Duodenal mucosa (tissue), 2 donors: ENCODE measurements around the gene PCDHA10.
A peak's percentile ranks its signal among the peaks of the same experiment; 100 is the strongest.
"Not testable (repeated sequence)": the region's sequence is repeated elsewhere in the genome, so short reads cannot be mapped to it uniquely, and the experiment has no call there.

ENCODE experiments used
- H3K27ac ChIP-seq: one replicate; pipeline ENCODE4 v1.7.0; 2013; ENCODE audit warnings: low read depth, low read length
- H3K27me3 ChIP-seq, 2 donors: one replicate each; pipeline ENCODE4 v1.7.0; 2013; ENCODE audit warnings: low read length in 2 of 2, control low read depth in 1 of 2; ENCODE audit not compliant: insufficient read depth in 2 of 2, control insufficient read depth in 1 of 2
- H3K36me3 ChIP-seq, 2 donors: one replicate each; pipeline ENCODE4 v1.7.0; 2013; ENCODE audit warnings: low read length in 2 of 2, control low read depth in 1 of 2; ENCODE audit not compliant: insufficient read depth in 2 of 2, control insufficient read depth in 1 of 2
- H3K4me1 ChIP-seq, 2 donors: one replicate each; pipeline ENCODE4 v1.7.0; 2013; ENCODE audit warnings: low read length in 2 of 2, control low read depth in 1 of 2; ENCODE audit not compliant: insufficient read depth in 2 of 2, control insufficient read depth in 1 of 2
- H3K4me3 ChIP-seq, 2 donors: one replicate each; pipeline ENCODE4 v1.7.0; 2013; ENCODE audit warnings: low read length in 2 of 2, low read depth in 1 of 2
- H3K9ac ChIP-seq, 2 donors: one replicate each; pipeline ENCODE4 v1.7.0; 2013; ENCODE audit warnings: low read length in 2 of 2, low read depth in 1 of 2
- H3K9me3 ChIP-seq, 2 donors: one replicate each; pipeline ENCODE4 v1.7.0; 2013; ENCODE audit warnings: low read length in 2 of 2, control low read depth in 1 of 2; ENCODE audit not compliant: control insufficient read depth in 1 of 2

The PCDHA10 gene

DNA sequence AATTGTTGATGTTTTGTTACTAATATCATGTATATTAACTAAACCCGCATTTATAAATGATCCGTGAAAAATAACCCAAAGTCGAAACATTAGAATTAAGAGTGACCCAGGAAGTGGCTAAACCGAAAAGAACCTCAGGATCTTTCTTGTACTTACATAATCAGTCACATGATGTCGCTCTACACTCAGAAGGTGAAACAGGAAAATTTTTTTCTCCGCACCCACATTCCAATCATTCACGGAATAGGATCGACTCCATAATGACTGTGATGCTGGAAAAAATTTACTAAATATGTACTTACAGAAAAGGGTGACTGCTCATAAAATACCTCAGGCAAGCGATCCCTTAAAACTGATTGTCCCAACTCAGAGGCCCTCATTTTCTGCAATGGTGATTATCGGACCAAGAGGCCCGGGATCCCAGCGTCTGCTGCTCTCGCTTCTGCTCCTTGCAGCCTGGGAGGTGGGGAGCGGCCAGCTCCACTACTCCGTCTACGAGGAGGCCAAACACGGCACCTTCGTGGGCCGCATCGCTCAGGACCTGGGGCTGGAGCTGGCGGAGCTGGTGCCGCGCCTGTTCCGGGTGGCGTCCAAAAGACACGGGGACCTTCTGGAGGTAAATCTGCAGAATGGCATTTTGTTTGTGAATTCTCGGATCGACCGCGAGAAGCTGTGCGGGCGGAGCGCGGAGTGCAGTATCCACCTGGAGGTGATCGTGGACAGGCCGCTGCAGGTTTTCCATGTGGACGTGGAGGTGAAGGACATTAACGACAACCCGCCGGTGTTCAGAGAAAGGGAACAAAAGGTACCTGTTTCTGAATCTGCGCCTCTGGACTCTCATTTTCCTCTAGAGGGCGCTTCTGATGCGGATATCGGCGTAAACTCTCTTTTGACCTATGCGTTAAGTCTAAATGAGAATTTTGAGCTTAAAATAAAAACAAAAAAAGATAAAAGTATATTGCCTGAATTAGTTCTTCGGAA is 19.7 kb downstream of the PCDHA10 start, which contains the start of gene PCDHA12:
Gene PCDHA12 (plus strand): TSS at position 224 of the 981 bp plus-strand sequence. CDS start 165 bp downstream, at position 389.
- H3K27me3 ChIP-seq: no peaks in the 10 kb centered on the region
- H3K9ac ChIP-seq: no peak within 1 kb of the TSS
- H3K4me3 ChIP-seq: no peak within 1 kb of the TSS
- H3K36me3 ChIP-seq: no peaks in the 10 kb centered on the region
- no peak within 1 kb of the TSS for H3K27ac ChIP-seq
- no peaks in the 10 kb centered on the region for H3K4me1 ChIP-seq
- peaks cover 8 to 19% of the 10 kb centered on the region in 2 donors for H3K9me3 ChIP-seq

- not testable (repeated sequence) for H3K9ac ChIP-seq, H3K4me3 ChIP-seq, H3K27me3 ChIP-seq, H3K4me1 ChIP-seq, H3K36me3 ChIP-seq, H3K27ac ChIP-seq
- H3K9me3 ChIP-seq: peaks cover 8 to 17% of the 10 kb centered on the region in 2 donors
Measured at GRCh38 chr5:140876541-140877261, 21.0 kb downstream of the PCDHA10 start.

GRCh38 chr5:140877262-140877581 is 21.5 kb downstream of the PCDHA10 start:
- H3K4me1 ChIP-seq: no peaks in the 10 kb centered on the region
- no peak overlapping the region for H3K4me3 ChIP-seq

DNA sequence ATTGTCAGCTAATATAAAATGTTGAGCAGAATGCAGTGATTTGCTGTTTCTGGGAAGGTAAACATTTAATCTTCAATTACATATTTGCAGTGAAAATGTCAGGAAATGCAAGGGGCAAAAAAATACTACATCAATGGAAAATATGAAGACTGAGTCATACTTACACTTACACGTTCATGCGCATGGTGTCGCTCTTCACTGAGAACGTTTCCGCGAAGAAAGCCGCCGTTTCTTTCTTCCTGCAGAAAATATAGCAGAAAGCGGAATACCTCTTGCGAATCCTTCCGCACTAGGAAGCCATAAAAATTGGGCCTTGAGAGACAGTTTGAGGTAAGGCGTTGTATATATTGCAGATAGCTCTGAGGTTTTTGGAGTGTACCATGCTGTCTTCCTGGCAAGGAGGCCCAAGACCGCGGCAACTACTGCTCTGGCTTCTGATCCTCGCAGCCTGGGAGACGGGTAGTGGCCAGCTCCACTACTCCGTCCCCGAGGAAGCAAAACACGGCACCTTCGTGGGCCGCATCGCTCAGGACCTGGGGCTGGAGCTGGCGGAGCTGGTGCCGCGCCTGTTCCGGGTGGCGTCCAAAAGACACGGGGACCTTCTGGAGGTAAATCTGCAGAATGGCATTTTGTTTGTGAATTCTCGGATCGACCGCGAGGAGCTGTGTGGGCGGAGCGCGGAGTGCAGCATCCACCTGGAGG is 26.3 kb downstream of the PCDHA10 start, which contains the start of gene PCDHA13:
Gene PCDHA13 (plus strand): TSS at position 236 of the 702 bp plus-strand sequence. CDS start 145 bp downstream, at position 381.
- H3K36me3 ChIP-seq: no peaks in the 10 kb centered on the region
- H3K27ac ChIP-seq: no peak within 1 kb of the TSS
- H3K9ac ChIP-seq: no peak within 1 kb of the TSS
- H3K9me3 ChIP-seq: peaks cover 16 to 32% of the 10 kb centered on the region in 2 donors
- H3K4me1 ChIP-seq: no peaks in the 10 kb centered on the region
- peak within 1 kb of the TSS in 1 of 2 donors; percentile 33 for H3K4me3 ChIP-seq
- H3K27me3 ChIP-seq: no peaks in the 10 kb centered on the region

More at GRCh38 chr5:140877262-140877581, 21.5 kb downstream of the PCDHA10 start:
- H3K9ac ChIP-seq: no peak overlapping the region
- H3K9me3 ChIP-seq: peaks cover 8 to 22% of the 10 kb centered on the region in 2 donors
- H3K27me3 ChIP-seq: no peaks in the 10 kb centered on the region
- H3K27ac ChIP-seq: no peak overlapping the region
- H3K36me3 ChIP-seq: no peaks in the 10 kb centered on the region

DNA sequence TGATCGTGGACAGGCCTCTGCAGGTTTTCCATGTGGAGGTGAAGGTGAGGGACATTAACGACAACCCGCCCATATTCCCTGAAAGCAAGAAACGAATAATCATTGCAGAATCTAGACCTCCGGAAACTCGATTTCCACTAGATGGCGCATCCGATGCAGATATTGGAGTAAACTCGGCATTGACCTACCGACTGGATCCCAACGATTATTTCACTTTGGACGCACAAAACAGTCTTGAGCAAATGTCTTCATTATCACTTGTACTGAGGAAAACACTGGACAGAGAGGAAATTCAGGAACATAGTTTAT is 26.8 kb downstream of the PCDHA10 start:
- Histone ChIP-seq H3K27ac (no peak overlapping the region), H3K27me3 (no peaks in the 10 kb centered on the region), H3K4me1 (no peaks in the 10 kb centered on the region), H3K9ac (no peak overlapping the region), H3K36me3 (no peaks in the 10 kb centered on the region), H3K9me3 (peaks cover 16 to 28% of the 10 kb centered on the region in 2 donors), H3K4me3 (no peak overlapping the region)

DNA sequence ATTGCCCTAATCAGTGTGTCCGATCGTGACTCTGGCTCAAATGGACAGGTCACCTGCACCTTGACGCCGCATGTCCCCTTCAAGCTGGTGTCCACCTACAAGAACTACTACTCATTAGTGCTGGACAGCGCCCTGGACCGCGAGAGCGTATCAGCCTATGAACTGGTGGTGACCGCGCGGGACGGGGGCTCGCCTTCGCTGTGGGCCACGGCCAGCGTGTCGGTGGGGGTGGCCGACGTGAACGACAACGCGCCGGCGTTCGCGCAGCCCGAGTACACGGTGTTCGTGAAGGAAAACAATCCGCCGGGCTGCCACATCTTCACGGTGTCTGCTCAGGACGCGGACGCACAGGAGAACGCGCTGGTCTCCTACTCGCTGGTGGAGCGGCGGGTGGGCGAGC is 27.7 kb downstream of the PCDHA10 start:
- Histone ChIP-seq H3K27ac (no peak overlapping the region), H3K4me3 (no peak overlapping the region), H3K4me1 (no peaks in the 10 kb centered on the region), H3K9me3 (peaks cover 16 to 30% of the 10 kb centered on the region in 2 donors), H3K36me3 (no peaks in the 10 kb centered on the region), H3K27me3 (no peaks in the 10 kb centered on the region), H3K9ac (no peak overlapping the region)

DNA sequence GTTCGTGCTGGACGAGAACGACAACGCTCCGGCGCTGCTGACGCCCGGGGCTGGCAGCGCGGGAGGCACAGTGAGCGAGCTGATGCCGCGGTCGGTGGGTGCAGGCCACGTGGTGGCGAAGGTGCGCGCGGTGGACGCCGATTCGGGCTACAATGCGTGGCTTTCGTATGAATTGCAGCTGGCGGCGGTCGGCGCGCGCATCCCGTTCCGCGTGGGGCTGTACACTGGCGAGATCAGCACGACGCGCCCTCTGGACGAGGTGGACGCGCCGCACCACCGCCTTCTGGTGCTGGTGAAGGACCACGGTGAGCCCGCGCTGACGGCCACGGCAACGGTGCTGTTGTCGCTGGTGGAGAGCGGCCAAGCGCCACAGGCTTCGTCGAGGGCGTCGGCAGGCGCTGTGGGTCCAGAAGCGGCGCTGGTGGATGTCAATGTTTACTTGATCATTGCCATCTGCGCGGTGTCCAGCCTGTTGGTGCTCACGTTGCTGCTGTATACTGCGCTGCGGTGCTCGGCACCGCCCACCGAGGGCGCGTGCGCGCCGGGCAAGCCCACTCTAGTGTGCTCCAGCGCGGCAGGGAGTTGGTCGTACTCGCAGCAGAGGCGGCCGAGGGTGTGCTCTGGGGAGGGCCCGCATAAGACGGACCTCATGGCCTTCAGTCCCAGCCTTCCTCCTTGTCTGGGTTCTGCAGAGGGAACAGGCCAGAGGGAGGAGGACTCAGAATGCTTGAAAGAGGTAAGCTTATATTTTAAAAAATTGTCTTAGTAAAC is 28.4 kb downstream of the PCDHA10 start:
- no peaks in the 10 kb centered on the region for H3K36me3 ChIP-seq
- H3K27ac ChIP-seq: no peak overlapping the region
- no peaks in the 10 kb centered on the region for H3K4me1 ChIP-seq
- no peak overlapping the region for H3K4me3 ChIP-seq
- no peaks in the 10 kb centered on the region for H3K27me3 ChIP-seq
- no peak overlapping the region for H3K9ac ChIP-seq
- H3K9me3 ChIP-seq: peaks cover 16 to 30% of the 10 kb centered on the region in 2 donors

DNA sequence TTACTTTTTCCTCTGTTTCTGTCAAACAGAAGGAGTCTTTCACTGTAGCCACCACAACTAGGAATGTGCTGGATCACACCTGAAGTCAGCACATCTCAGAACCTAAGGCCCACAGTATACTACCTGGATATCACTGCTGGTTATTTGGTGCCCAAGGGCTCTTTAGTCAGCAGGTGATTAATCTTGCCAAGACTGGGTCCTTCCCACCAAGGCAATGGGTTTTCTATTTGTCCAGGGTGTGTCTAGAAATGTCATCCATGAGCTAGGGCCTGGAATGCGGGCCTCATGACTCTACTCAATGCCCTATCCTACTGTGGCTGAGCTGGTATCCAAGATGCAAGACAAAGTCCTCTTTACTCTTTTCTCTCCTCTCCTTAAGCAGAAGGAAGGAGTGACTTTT is 60.6 kb downstream of the PCDHA10 start:
- no peak overlapping the region for H3K9ac ChIP-seq
- no peaks in the 10 kb centered on the region for H3K4me1 ChIP-seq
- no peaks in the 10 kb centered on the region for H3K36me3 ChIP-seq
- H3K4me3 ChIP-seq: no peak overlapping the region
- H3K9me3 ChIP-seq: peaks cover 2 to 8% of the 10 kb centered on the region in 2 donors
- no peaks in the 10 kb centered on the region for H3K27me3 ChIP-seq
- H3K27ac ChIP-seq: no peak overlapping the region
